ENCODE results near the gene EEF1AKMT3. TPM values are rescaled to one million over a fixed set of nuclear protein-coding genes. Genes with fewer than 3 reads are reported as not detected.

EEF1AKMT3 gene
- total RNA-seq, 1 donor from 2014 or later: 3.3 TPM

- no peak overlapping the region for H3K4me3 Mint-ChIP-seq (ENCODE audit: unreplicated experiment)
- TF ChIP-seq, protein P1, sequence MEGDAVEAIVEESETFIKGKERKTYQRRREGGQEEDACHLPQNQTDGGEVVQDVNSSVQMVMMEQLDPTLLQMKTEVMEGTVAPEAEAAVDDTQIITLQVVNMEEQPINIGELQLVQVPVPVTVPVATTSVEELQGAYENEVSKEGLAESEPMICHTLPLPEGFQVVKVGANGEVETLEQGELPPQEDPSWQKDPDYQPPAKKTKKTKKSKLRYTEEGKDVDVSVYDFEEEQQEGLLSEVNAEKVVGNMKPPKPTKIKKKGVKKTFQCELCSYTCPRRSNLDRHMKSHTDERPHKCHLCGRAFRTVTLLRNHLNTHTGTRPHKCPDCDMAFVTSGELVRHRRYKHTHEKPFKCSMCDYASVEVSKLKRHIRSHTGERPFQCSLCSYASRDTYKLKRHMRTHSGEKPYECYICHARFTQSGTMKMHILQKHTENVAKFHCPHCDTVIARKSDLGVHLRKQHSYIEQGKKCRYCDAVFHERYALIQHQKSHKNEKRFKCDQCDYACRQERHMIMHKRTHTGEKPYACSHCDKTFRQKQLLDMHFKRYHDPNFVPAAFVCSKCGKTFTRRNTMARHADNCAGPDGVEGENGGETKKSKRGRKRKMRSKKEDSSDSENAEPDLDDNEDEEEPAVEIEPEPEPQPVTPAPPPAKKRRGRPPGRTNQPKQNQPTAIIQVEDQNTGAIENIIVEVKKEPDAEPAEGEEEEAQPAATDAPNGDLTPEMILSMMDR (IDR thresholded peaks at IDR 0.05; ENCODE audit: partially characterized antibody, unreplicated experiment): no peak
- peaks cover 5% of the 10 kb centered on the region for H3K4me1 Mint-ChIP-seq (ENCODE audit: low read depth, unreplicated experiment)
- H3K27ac Mint-ChIP-seq (ENCODE audit: unreplicated experiment): no peak overlapping the region
- peaks cover 9% of the 10 kb centered on the region for H3K9me3 Mint-ChIP-seq (ENCODE audit: unreplicated experiment)
- peaks cover 5% of the 10 kb centered on the region for H3K36me3 Mint-ChIP-seq (ENCODE audit: unreplicated experiment)
- H3K27me3 Mint-ChIP-seq (ENCODE audit: unreplicated experiment): peaks cover 7% of the 10 kb centered on the region
- no peak for DNase-seq
Measured at GRCh38 chr12:57775044-57775443, 2.6 kb downstream of the EEF1AKMT3 start.

DNA sequence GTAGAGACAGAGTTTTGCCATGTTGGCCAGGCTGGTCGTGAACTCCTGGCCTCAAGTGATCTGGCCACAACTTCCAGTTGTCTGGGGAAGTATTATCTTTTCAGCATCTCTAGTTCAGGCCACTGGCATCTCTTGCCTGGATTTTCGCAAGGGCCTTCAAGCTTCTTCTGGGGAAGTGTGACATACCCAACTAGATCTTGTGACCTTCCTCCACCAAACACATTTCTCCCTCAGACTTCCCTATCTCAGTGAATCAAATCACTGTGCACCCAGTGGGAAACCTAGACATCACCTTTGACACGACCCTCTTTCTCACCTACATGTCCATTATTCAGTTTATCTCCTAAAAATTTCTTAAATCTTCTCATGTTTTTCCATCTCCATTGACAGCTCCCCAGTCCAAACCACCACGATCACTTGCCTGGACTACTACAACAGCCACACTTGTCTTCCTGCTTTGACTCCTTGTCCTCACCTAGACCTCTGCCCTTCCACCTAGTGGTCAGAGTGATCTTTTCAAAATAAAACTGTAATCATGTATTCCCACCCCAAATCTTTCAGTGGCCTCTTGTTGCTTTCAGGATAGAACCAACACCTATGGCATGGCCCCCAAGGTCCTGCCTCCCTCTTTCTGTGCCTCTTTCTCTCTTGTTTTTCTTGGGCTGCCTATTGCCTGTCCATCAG is 3.3 kb downstream of the EEF1AKMT3 start:
- Mint-ChIP-seq H3K4me1 (ENCODE audit: low read depth, unreplicated experiment) (peaks cover 5% of the 10 kb centered on the region), H3K27me3 (ENCODE audit: unreplicated experiment) (peaks cover 9% of the 10 kb centered on the region), H3K36me3 (ENCODE audit: unreplicated experiment) (peaks cover 5% of the 10 kb centered on the region), H3K9me3 (ENCODE audit: unreplicated experiment) (peaks cover 9% of the 10 kb centered on the region), H3K4me3 (ENCODE audit: unreplicated experiment) (no peak overlapping the region), H3K27ac (ENCODE audit: unreplicated experiment) (no peak overlapping the region)
- DNase-seq: no peak
- TF ChIP-seq, protein P1 (IDR thresholded peaks at IDR 0.05; ENCODE audit: partially characterized antibody, unreplicated experiment): peak; percentile 28

DNA sequence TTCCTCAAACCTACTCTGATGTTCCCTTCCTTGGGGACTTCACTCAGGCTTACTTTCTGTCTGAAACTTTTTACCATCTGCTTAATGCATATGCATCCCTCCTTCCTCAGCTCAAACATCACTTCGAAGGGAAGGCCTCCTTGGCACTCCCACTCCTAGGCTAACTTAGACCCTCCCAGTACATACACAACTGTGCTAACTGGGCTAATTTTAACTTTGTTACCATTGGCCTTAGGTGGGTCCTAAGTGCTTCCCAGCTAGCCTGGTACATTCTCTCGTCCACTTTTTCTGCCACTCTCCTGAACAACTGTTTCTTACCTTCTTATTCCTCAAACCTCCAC is 3.8 kb downstream of the EEF1AKMT3 start:
- Mint-ChIP-seq H3K27me3 (ENCODE audit: unreplicated experiment) (peaks cover 9% of the 10 kb centered on the region), H3K36me3 (ENCODE audit: unreplicated experiment) (peaks cover 5% of the 10 kb centered on the region)

GRCh38 chr12:57777367-57777766 is 5.0 kb downstream of the EEF1AKMT3 start:
- TF ChIP-seq, protein P1 (IDR thresholded peaks at IDR 0.05; ENCODE audit: partially characterized antibody, unreplicated experiment): no peak
- peaks cover 4% of the 10 kb centered on the region for H3K27me3 Mint-ChIP-seq (ENCODE audit: unreplicated experiment)
- no peak overlapping the region for H3K27ac Mint-ChIP-seq (ENCODE audit: unreplicated experiment)
- H3K9me3 Mint-ChIP-seq (ENCODE audit: unreplicated experiment): peaks cover 3% of the 10 kb centered on the region
- peaks cover 5% of the 10 kb centered on the region for H3K36me3 Mint-ChIP-seq (ENCODE audit: unreplicated experiment)
- DNase-seq: no peak
- H3K4me1 Mint-ChIP-seq (ENCODE audit: low read depth, unreplicated experiment): no peaks in the 10 kb centered on the region
- H3K4me3 Mint-ChIP-seq (ENCODE audit: unreplicated experiment): no peak overlapping the region

More for the DNA sequence above, 3.8 kb downstream of the EEF1AKMT3 start:
- peaks cover 9% of the 10 kb centered on the region for H3K9me3 Mint-ChIP-seq (ENCODE audit: unreplicated experiment)
- H3K4me3 Mint-ChIP-seq (ENCODE audit: unreplicated experiment): no peak overlapping the region
- peaks cover 5% of the 10 kb centered on the region for H3K4me1 Mint-ChIP-seq (ENCODE audit: low read depth, unreplicated experiment)
- DNase-seq: no peak
- no peak overlapping the region for H3K27ac Mint-ChIP-seq (ENCODE audit: unreplicated experiment)
- TF ChIP-seq, protein P1 (IDR thresholded peaks at IDR 0.05; ENCODE audit: partially characterized antibody, unreplicated experiment): no peak

- no peak overlapping the region for H3K27ac Mint-ChIP-seq (ENCODE audit: unreplicated experiment)
- H3K27me3 Mint-ChIP-seq (ENCODE audit: unreplicated experiment): peaks cover 4% of the 10 kb centered on the region
- peaks cover 5% of the 10 kb centered on the region for H3K9me3 Mint-ChIP-seq (ENCODE audit: unreplicated experiment)
- DNase-seq: no peak
- H3K4me1 Mint-ChIP-seq (ENCODE audit: low read depth, unreplicated experiment): no peaks in the 10 kb centered on the region
- H3K36me3 Mint-ChIP-seq (ENCODE audit: unreplicated experiment): peaks cover 5% of the 10 kb centered on the region
- TF ChIP-seq, protein P1 (IDR thresholded peaks at IDR 0.05; ENCODE audit: partially characterized antibody, unreplicated experiment): no peak
- no peak overlapping the region for H3K4me3 Mint-ChIP-seq (ENCODE audit: unreplicated experiment)
Measured at GRCh38 chr12:57777911-57778310, 5.5 kb downstream of the EEF1AKMT3 start.

All from glutamatergic neuron (in vitro differentiated cells).